Adrenal gland (tissue), 19 donors: Measurements from ENCODE around the gene AGO4. TPM values are rescaled to one million over a fixed set of nuclear protein-coding genes. Genes with fewer than 3 reads are reported as not detected.

ENCODE experiments used
- DNase-seq, 7 donors: peaks; one replicate each; pipeline ENCODE4 v3.0.0-alpha.2; 2019 to 2020
- H3K27ac ChIP-seq, 5 donors: fragments of 200-600 bp; sonication (generic) in 4 of 5; 1 replicate in 3 of 5; 2 replicates in 2 of 5; pipeline versions ENCODE4 v1.5.1 to v1.8.0; 2016 to 2020; ENCODE audit warnings: mild to moderate bottlenecking in 1 of 5
- H3K27me3 ChIP-seq: fragments of 200-600 bp; 2 replicates; pipeline ENCODE4 v1.8.0; 2021
- H3K36me3 ChIP-seq, 2 donors: fragments of 200-600 bp; replicated peaks in 1 of 2; 1 replicate in 1 of 2; 2 replicates in 1 of 2; pipeline versions ENCODE4 v1.5.1 to v1.8.0; 2018 to 2022
- H3K4me1 ChIP-seq, 2 donors: fragments of 200-600 bp; replicated peaks in 1 of 2; 1 replicate in 1 of 2; 2 replicates in 1 of 2; pipeline versions ENCODE4 v1.5.1 to v1.8.0; 2018 to 2021
- H3K4me3 ChIP-seq, 4 donors: fragments of 200-600 bp; sonication (generic) in 3 of 4; one replicate each; pipeline ENCODE4 v1.5.1; 2016 to 2018
- H3K9me3 ChIP-seq, 3 donors: fragments of 200-600 bp; sonication (generic) in 1 of 3; replicated peaks in 1 of 3; 1 replicate in 2 of 3; 2 replicates in 1 of 3; pipeline versions ENCODE4 v1.5.1 to v1.8.0; 2016 to 2021
- CTCF ChIP-seq, 6 experiments: fragments of 450-650 bp in 4 of 6; fragments of 200-600 bp in 2 of 6; sonication (generic) in 1 of 6; IDR thresholded peaks; 1 replicate in 5 of 6; 2 replicates in 1 of 6; pipeline versions ENCODE4 v1.5.1 to v1.8.0; 2016 to 2021; ENCODE audit warnings: antibody characterized with exemption in 6 of 6, mild to moderate bottlenecking in 2 of 6, moderate library complexity in 1 of 6
- POLR2A ChIP-seq, 2 donors: fragments of 450-650 bp; IDR thresholded peaks; one replicate each; pipeline ENCODE4 v1.6.1; 2017; ENCODE audit warnings: antibody characterized with exemption in 2 of 2, mild to moderate bottlenecking in 2 of 2, moderate library complexity in 1 of 2
- WGBS, 4 donors: extraction: QIAGEN DNeasy Blood & Tissue Kit in 2 of 4; methylation state at CpG; one replicate each; pipeline versions ENCODE4 v1.1.5 to v1.1.7; 2013 to 2017; 5-methylcytosine and 5-hydroxymethylcytosine counted together
- intact Hi-C, 2 donors: fragments of 100-400 bp; cut with DNase I; formaldehyde crosslinking; loops; one replicate each; pipeline versions ENCODE4 v1.14.1 to v1.15.0; 2022 to 2023
- long read RNA-seq, 10 donors: library from polyadenylated mRNA in 3 of 10; unstranded in 2 of 10; stranded (forward) in 1 of 10; transcript quantifications; one replicate each; pipeline ENCODE4 v2.0.0 and lab custom pipeline, GENCODE V29; 2021 to 2026
- polyA plus RNA-seq, 3 donors: library from polyadenylated mRNA; stranded (reverse); fragments of 200-250 nt in 2 of 3; fragments of 350-450 nt in 1 of 3; fragmentation: Illumina TruSeq in 1 of 3; extraction: RNeasy Lipid Tissue Mini Kit (QIAGEN cat#74804) in 1 of 3; gene quantifications; one replicate each; pipeline ENCODE4 v1.2.3, GENCODE V29; 2013 to 2014
- total RNA-seq, 9 donors: library from RNA; depleted of rRNA in 4 of 9; stranded (reverse); fragments of >200 nt in 4 of 9; fragments of 120-200 nt in 1 of 9; fragmentation: NEBNext Ultra II Directional in 1 of 9; extraction: Animal tissue kit (Norgen Biotek cat#: 25700) in 1 of 9; gene quantifications; one replicate each; pipeline versions ENCODE4 v1.1.0 to v1.2.4, GENCODE V29; 2013 to 2023
- donor health status: healthy with polysubstance abuse.
- donor health status: Bipolar disorder and iron deficiency.
- donor health status: DM: yes; HTN: yes; CAD: no.
- donor health status: DM: no; HTN: no; CAD: no.
- donor health status: DM: no; HTN: no; CAD: no.
- donor health status: DM: yes; HTN: yes; CAD: no.

AGO4 gene
- 10 to 100 TPM in 2 of 9 donors, 1 to 10 TPM in 7; 4.0 to 12.0 (median 8.8) TPM for total RNA-seq
- 10 to 100 TPM in 1 of 3 donors, 1 to 10 TPM in 2; 6.0 to 10.4 (median 6.8) TPM for polyA plus RNA-seq
- long read RNA-seq, donor 1: 0 reads
- long read RNA-seq, donor 2: 0 reads
- long read RNA-seq, donor 3: 0 reads
- long read RNA-seq, donor 4, partial matches to known transcripts: 0 of 2 reads
- long read RNA-seq, donor 4, other reads (novel, unspliced or antisense): 2 of 2 reads
- long read RNA-seq, donor 5, full-length matches to known transcripts: 2 of 6 reads
- long read RNA-seq, donor 5, partial matches to known transcripts: 1 of 6 reads
- long read RNA-seq, donor 5, other reads (novel, unspliced or antisense): 3 of 6 reads
- long read RNA-seq, donor 6: 0 reads
- long read RNA-seq, donor 7: 0 reads
- long read RNA-seq, donor 8: 0 reads
- long read RNA-seq, donor 9: 0 reads
- long read RNA-seq, donor 10: 0 reads

- Histone ChIP-seq H3K27me3 (no peaks in the 10 kb centered on the region), H3K4me3 (peak within 1 kb of the TSS; percentile 33 to 97 (median 63)), H3K9me3 (no peaks in the 10 kb centered on the region), H3K4me1 (peaks cover 10 to 24% of the 10 kb centered on the region in 2 donors), H3K27ac (peak within 1 kb of the TSS; percentile 56 to 89 (median 85)), H3K36me3 (no peaks in the 10 kb centered on the region)
- TF ChIP-seq POLR2A (IDR thresholded peaks at IDR 0.05): peak in 1 of 2 donors; percentile 62
- TF ChIP-seq CTCF (IDR thresholded peaks at IDR 0.05): peak in 1 of 6 experiments; percentile 24
- peak; percentile 31 to 75 (median 52) for DNase-seq
- intact Hi-C loops: no loop called here
- 0 to 1% (median 0%) methylated on average over 21 to 104 of the region's 105 CpGs for WGBS, 4 donors
These were observed at the start of gene AGO4 for GRCh38 chr1:35807614-35808449. Gene AGO4, plus strand, starts transcription at chr1:35808016. Its CDS starts 401 bp downstream, at chr1:35808417.

- Histone ChIP-seq H3K27me3 (no peaks in the 10 kb centered on the region), H3K4me3 (no peak overlapping the region), H3K36me3 (no peaks in the 10 kb centered on the region), H3K9me3 (no peaks in the 10 kb centered on the region), H3K27ac (no peak overlapping the region), H3K4me1 (no peaks in the 10 kb centered on the region)
- DNase-seq: no peak
- 70 to 75% (median 73%) methylated on average over 2 of the region's 2 CpGs for WGBS, 4 donors
- TF ChIP-seq POLR2A (IDR thresholded peaks at IDR 0.05): no peak
- no peak for TF ChIP-seq CTCF (IDR thresholded peaks at IDR 0.05)
- intact Hi-C loops: no loop called here
These were observed 45.7 kb upstream of the AGO4 start for GRCh38 chr1:35762141-35762540.

GRCh38 chr1:35763201-35763600 lies 44.6 kb upstream of the AGO4 start:
- intact Hi-C loops: no loop called here
- H3K9me3 ChIP-seq: no peaks in the 10 kb centered on the region
- TF ChIP-seq CTCF (IDR thresholded peaks at IDR 0.05): no peak
- no peak for TF ChIP-seq POLR2A (IDR thresholded peaks at IDR 0.05)
- DNase-seq: no peak
- no peak overlapping the region for H3K27ac ChIP-seq
- H3K36me3 ChIP-seq: no peaks in the 10 kb centered on the region
- no peak overlapping the region for H3K4me3 ChIP-seq
- no peaks in the 10 kb centered on the region for H3K4me1 ChIP-seq
- H3K27me3 ChIP-seq: no peaks in the 10 kb centered on the region

GRCh38 chr1:35764283-35764682 lies 43.5 kb upstream of the AGO4 start:
- no peak overlapping the region for H3K27ac ChIP-seq
- no peaks in the 10 kb centered on the region for H3K36me3 ChIP-seq
- no peaks in the 10 kb centered on the region for H3K9me3 ChIP-seq
- no peak overlapping the region for H3K4me3 ChIP-seq
- DNase-seq: no peak
- peaks cover 0 to 6% of the 10 kb centered on the region in 2 donors for H3K4me1 ChIP-seq
- H3K27me3 ChIP-seq: no peaks in the 10 kb centered on the region
- TF ChIP-seq POLR2A (IDR thresholded peaks at IDR 0.05) (no peak), CTCF (IDR thresholded peaks at IDR 0.05) (no peak)
- intact Hi-C loops: no loop called here
- 92 to 96% (median 94%) methylated on average over 3 of the region's 3 CpGs for WGBS, 4 donors
